GM20431 (cell line): ENCODE data around the gene JAML.

Source experiments
- in situ Hi-C: fragments of 300-500 bp; cut with MseI, MboI; formaldehyde crosslinking; loops from one replicate; pipeline ENCODE4 v1.15.0; 2020; ENCODE audit warnings: low sequenced_read_pairs; ENCODE audit not compliant: unreplicated experiment

The JAML gene

GRCh38 chr11:118152552-118153471, 72.0 kb downstream of the JAML start, which contains the start of gene SCN4B:
TSS of gene SCN4B (minus strand) at chr11:118152823. CDS start at chr11:118152673, 150 bp downstream.
- in situ Hi-C loops: no loop called here

- in situ Hi-C loops: no loop called here
These were observed 72.7 kb downstream of the JAML start for GRCh38 chr11:118152020-118152551.

- in situ Hi-C loops: no loop called here
These were observed 73.4 kb downstream of the JAML start for GRCh38 chr11:118151431-118151830.

GRCh38 chr11:118149493-118149892, 75.3 kb downstream of the JAML start:
- in situ Hi-C loops: no loop called here

- in situ Hi-C loops: no loop called here
These were observed 76.0 kb downstream of the JAML start for GRCh38 chr11:118148856-118149255.

- in situ Hi-C loops: no loop called here
These were observed 76.6 kb downstream of the JAML start for GRCh38 chr11:118148240-118148639.

- in situ Hi-C loops: no loop called here
These were observed 77.3 kb downstream of the JAML start for GRCh38 chr11:118147502-118147901.

- in situ Hi-C loops: no loop called here
These were observed 78.3 kb downstream of the JAML start for GRCh38 chr11:118146554-118146953.

GRCh38 chr11:118145285-118146227, 79.3 kb downstream of the JAML start:
- in situ Hi-C loops: no loop called here

GRCh38 chr11:118144301-118145268, 80.2 kb downstream of the JAML start:
- in situ Hi-C loops: no loop called here
